Measurements from ENCODE around the gene TDRD12. TPM values are rescaled to one million over a fixed set of nuclear protein-coding genes. Genes with fewer than 3 reads are reported as not detected.
"Not testable (repeated sequence)": the region's sequence is repeated elsewhere in the genome, so short reads cannot be mapped to it uniquely, and the experiment has no call there.

The TDRD12 gene
- total RNA-seq, 1 donor from 2014 or later, result 0.94 TPM

DNA sequence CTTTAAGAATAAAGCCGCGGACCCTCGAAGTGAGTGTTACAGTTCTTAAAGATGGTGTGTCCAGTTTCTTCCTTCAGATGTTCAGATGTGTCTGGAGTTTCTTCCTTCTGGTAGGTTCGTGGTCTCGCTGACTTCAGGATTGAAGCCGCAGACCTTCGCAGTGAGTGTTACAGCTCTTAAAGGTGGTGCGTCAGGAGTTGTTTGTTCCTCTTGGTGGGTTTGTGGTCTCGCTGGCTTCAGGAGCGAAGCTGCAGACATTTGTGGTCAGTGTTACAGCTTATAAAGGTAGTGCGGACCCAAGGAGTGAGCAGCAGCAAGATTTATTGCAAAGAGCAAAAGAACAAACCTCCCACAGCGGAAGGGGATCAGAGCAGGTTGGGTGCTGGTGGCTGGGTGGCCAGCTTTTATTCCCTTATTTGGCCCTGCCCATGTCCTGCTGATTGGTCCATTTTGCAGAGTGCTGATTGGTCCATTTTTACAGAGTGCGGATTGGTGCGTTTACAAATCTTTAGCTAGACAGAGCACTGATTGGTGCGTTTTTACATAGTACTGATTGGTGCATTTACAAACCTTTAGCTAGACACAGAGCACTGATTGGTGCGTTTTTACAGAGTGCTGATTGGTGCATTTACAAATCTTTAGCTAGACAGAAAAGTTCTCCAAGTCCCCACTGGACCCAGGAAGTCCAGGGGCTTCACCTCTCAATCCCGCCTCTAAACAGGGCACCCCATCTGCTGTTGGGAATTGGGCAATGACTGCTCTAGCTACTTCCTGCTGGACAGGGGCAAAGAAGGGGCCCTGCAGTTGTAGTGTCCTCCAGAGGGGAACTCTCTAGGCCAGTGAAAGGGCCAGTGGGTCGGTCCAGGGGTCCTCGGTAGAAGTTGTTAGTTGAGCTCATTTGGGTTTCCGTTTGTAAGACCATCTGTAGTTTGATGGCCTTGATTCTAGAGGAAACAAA lies 26.1 kb upstream of the TDRD12 start:
- not testable (repeated sequence) for DNase-seq

DNA sequence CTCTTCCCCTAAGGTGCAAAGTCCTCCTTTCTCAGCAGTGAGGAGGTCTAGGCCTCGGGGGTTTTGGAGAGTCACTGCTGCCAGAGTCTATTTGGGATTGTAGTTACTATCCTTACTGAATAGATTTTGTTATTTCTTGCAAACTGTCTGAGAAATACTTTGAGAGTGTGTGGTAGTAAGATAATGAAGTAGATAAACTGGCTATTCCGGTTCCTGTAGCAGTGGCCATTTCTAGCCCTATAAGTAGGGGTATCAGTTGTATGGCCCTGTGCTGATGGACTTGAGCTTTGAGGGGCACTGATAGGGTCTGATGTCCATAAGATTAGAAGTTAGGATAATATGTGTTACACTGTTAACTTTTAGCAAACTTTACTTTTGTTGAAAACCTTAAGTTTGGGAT lies 25.3 kb upstream of the TDRD12 start:
- DNase-seq, result not testable (repeated sequence)

DNA sequence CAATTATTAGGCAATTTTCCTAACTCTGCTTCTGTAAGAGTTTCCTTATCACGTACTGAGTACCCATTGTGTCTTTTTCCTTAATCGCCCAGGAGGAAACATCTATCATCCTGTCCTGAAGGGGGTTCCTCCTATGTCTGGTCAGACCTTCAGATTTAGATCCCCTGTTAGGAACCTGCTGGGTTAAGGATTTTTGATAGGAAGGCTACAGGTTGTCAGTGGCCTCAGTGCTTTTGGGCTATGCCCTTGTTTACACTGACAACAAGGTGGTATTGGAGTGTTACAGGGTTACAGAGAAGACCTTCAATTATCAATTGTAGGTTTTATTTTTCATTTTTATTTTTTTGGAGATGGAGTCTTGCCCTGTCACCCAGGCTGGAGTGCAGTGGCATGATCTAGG lies 24.7 kb upstream of the TDRD12 start:
- not testable (repeated sequence) for DNase-seq

- DNase-seq, result not testable (repeated sequence)
Observed at GRCh38 chr19:32695506-32695905, 24.1 kb upstream of the TDRD12 start.

GRCh38 chr19:32696771-32697170 lies 22.8 kb upstream of the TDRD12 start:
- DNase-seq, result not testable (repeated sequence)

- not testable (repeated sequence) for DNase-seq
Observed at GRCh38 chr19:32700129-32700528, 19.4 kb upstream of the TDRD12 start.

GRCh38 chr19:32702010-32702409 lies 17.6 kb upstream of the TDRD12 start:
- no peak for DNase-seq

GRCh38 chr19:32704006-32704405 lies 15.6 kb upstream of the TDRD12 start:
- DNase-seq, result not testable (repeated sequence)

DNA sequence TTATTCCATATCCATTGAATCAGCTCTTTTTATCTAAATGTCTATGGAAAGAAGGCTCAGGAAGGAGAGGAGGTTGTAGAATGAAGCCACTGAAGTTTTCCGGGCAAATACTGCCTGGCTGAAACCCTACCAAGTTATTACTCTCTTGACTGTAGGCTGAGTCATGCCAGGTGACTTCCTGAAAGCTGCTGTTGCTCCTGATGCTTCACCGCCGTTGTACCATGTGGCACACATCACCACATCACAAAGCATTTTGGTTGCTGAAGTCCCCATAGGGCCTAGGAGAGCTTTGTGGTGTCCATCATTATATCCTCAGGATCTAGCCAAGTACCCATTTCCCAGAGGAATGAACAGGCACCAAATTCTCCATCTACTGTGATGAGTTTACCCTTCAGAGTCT lies 11.1 kb upstream of the TDRD12 start:
- no peak for DNase-seq

GRCh38 chr19:32709032-32709431 lies 10.5 kb upstream of the TDRD12 start:
- no peak for DNase-seq

DNA sequence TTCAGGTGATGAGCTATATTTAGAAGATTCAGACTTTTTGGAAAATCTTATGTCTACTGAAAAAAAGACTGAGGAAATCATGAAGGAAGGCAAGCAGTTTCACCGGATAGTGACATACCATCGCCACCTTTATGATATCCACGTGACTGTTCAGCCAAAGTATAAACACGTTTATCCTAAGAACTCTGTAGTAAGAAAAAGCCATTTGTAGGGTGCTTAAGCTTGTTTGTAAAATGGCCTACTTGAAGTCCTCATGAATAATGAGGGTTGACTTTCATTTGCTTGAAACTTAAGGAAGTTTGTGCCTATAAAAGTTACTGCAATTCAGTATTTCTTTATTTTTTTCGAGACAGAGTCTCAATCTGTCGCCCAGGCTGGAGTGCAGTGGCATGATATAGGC lies 7.8 kb upstream of the TDRD12 start:
- DNase-seq, result no peak

- DNase-seq, result not testable (repeated sequence)
Observed at GRCh38 chr19:32716203-32716602, 3.4 kb upstream of the TDRD12 start.

DNA sequence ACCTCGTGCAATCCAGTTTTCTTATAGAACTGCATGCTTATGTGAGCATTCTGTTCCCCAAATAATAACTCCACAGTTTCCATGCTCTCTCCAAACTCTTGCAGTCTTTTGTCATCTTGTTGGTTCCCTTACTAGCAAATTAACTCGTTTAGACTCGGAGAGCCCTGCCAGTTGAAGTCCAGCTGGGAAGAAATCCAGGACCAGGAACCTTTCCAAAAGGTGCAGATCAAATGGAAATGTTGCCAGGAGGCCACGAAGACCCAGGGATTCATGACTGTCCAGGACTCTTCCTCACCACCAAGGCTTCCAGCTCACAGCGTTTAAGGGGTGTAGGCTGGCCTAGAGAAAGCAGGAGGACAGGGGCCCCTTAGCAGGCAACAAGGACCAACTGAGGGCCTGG lies 2.1 kb upstream of the TDRD12 start:
- no peak for DNase-seq

DNA sequence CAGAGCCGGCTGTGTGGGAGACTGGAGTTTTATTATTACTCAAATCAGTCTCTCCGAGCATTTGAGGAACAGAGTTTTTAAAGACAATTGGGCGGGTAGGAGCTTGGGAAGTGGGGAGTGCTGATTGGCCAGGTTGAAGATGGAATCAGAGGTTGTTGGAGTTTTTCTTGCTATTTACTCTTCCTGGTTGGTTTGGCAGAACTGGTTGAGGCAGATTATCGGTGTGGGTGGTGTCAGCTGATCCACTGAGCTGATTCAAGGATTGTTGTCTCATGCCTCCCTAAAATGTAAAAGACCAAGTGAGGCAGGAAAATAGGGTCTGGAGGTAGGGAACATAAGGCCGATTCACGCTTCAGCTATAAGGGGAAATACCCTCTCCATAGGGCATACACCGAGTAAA lies 1.3 kb upstream of the TDRD12 start:
- DNase-seq, result no peak

GRCh38 chr19:32720216-32720935 lies 809 bp downstream of the TDRD12 start:
- DNase-seq, result no peak

- no peak for DNase-seq
Observed at GRCh38 chr19:32720936-32721250, 1.3 kb downstream of the TDRD12 start.

GRCh38 chr19:32735936-32736335 lies 16.4 kb downstream of the TDRD12 start:
- DNase-seq, result no peak

GRCh38 chr19:32743021-32743420 lies 23.5 kb downstream of the TDRD12 start:
- no peak for DNase-seq

- DNase-seq, result no peak
Observed at GRCh38 chr19:32743447-32743846, 23.9 kb downstream of the TDRD12 start.

DNA sequence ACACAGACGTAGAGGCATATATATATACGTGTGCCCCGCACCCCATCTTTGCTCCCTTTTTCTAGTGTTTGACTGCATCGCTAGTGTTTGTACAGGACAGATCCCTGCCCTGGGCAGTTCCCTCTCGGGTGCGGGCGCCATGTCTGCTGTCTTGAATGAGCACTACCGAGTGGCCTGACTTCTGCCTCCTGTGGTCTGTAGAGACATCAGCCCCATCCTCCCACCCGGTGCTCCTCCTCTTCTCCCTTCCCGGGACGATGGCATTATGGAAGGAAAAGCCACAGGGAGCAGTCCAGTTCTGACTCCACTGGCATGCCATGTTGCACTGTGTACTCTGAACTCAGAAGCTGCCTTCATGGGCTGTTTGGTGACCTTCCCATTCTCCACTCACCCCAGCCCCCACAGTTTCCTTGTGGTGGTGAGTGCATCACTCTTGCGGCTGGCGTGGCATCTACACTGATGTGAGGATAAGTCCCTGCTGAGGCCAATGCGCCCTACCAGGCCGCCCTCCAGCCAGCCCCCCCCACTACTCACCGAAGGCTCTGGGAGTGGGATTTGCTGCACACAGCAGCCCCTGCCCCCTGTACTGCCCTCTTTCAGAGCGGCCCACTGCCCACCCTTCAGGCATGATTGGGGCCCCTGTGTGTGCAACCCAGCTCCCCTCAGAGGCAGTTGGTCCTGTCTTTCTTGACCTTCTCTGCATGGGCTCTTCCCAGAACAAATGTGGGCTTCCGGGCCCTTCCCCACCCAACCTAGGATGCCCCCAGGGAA lies 25.2 kb downstream of the TDRD12 start:
- no peak for DNase-seq

DNA sequence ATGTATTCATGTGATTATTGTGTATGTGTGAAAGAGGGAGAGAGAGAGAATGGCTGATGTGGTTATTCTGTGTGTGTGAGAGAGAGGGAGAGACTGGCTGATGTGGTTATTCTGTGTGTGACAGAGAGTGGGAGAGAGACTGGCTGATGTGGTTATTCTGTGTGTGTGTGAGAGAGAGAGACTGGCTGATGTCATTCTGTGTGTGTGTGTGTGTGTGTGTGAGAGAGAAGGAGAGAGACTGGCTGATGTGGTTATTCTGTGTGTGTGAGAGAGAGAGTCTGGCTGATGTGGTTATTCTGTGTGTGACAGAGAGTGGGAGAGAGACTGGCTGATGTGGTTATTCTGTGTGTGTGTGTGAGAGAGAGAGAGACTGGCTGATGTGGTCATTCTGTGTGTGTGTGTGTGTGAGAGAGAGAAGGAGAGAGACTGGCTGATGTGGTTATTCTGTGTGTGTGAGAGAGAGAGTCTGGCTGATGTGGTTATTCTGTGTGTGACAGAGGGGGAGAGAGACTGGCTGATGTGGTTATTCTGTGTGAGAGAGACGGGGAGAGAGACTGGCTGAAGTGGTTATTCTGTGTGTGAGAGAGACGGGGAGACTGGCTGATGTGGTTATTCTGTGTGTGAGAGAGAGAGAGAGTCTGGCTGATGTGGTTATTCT lies 26.2 kb downstream of the TDRD12 start:
- DNase-seq, result not testable (repeated sequence)

GRCh38 chr19:32746631-32747196 lies 27.1 kb downstream of the TDRD12 start:
- not testable (repeated sequence) for DNase-seq
